CD4-positive, alpha-beta T cell treated with Interleukin-12 subunit alpha and Interleukin-12 subunit beta, for 1 hour (primary cell): ENCODE data around the gene CARD16.
"Not testable (repeated sequence)": the region's sequence is repeated elsewhere in the genome, so short reads cannot be mapped to it uniquely, and the experiment has no call there.

ENCODE experiments used
- DNase-seq: peaks from one replicate; pipeline ENCODE4 v3.0.0-alpha.2; 2020

The CARD16 gene

DNA sequence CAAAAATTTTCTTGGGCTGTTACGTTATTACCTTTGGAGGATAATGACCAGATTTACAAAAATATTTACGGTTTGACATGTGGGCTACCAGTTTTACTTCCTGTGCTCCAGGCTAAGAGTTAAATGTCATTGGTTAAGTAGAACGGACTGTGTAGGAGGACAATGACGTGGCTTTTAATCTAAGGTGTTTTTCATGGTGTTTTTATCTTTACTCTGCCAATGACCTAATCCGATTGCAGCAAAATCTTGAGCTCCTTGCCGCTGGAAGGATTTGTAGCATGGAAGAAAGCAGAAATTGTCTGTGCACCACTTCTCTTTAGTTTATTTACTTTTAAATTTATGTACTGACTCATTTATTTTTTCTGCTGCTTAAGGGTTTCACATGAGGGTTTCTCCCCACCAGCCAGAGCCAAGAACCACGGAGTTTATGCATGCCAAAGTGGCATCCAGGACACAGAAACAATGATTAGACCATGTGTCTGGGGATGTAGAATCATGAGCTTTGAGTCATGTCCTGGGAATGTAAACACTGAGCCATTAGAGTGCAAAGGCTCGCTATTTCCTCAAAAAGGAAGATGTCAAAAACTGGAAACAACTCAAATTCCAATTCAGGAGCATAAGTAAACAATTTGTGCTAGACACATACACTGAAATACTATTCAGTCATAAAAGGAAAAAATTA is 1.9 kb upstream of the CARD16 start:
- DNase-seq = peak; percentile 8

DNA sequence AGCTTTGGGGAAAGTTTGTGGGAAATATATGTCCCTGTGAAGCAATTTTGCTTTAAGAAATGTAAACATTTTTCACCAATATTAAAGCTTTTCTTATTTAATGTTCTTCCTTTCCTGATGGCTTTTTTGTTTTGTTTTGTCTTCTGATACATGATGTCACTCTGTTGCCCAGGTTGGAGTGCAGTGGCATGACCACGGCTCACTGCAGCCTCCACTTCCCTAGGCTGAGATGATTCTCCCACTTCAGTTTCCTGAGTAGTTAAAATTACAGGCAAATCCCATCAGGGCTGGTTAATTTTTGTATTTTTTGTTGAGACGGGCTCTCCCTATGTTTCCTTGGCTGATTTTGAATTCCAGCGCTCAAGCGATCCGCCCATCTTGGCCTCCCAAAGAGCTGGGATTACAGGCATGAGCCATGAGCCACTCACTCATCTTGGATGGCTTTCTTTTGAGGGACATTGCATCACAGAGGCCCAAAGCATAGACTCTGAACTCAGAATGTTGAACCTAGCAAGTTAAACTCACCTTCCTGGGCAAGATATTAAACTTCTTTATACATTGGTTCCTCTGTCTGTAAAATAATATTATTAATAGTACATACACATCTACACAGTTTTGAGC is 651 bp upstream of the CARD16 start:
- DNase-seq = no peak

DNA sequence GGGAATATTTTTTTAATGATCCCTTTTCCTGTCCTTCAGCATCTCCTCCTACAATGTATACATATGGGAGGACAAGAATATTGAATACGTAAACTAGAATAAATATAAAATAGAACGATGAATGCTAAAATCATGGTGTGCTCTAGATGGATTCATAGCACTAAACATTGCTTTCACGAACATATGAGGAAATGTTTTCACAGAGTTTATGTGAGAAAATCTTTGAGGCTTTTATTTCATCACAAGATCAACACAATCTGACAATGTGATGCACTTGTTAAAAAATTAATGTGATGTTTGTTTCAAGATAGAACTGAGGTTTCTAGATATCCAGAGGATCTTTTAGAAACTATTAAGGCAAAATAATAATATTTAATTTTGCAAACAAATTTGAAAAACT is 3.0 kb downstream of the CARD16 start:
- DNase-seq = no peak

DNA sequence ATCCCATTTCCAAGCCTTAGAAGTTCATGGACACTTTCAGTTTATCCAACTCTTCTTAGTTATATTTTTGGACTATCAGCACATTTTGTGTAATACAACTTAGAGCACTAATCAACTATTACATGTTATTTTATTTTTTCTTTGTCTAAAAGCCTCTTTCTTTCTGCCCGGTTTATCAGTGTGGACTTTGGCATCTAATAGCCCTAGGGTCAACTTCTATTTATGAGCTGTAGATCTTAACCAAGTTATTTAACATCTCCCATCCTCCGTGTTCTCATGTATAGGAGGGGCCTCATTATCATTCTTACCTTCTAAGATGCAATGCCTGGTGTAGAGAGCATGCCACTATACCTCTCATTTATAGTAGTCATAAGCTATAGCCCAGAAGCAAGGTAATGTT is 4.4 kb downstream of the CARD16 start:
- no peak for DNase-seq

DNA sequence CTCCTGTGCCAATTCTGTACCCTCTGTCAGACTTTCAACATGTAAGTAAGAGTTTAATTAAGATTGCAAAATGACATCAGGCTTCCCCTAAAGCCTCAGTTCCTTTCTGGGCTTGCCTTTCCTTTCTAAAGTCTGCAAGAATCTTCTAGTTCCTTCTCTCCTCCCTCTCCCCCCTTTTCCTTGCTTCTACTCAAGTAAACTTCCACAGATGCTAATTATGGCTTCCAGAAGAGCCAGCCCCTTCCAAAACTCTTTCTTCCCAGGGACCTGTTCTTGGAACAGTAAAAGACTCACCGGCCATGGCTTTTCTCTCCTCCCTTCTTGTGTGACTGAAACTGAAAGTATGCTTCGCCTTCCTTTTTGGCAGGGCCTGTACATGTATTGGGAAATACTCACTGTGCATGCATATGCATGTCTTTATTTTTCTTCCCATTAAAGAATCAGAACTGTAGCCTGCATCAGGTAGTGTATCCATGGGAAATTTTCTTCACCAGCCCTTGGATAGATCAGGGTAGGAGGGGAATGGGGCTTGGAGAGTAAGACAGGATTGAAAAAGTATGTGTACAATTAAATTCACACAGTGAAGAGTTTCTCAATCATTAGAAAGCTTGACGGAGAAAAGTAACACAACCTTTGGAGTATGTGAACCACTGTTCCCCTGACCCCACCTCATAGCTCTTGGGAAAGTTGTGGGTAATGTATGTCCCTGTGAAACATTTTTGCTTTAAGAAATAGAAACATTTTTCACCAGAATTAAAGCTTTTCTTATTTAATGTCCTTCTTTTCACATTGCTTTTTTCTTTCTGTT is 10.1 kb downstream of the CARD16 start, which contains the start of gene CASP1:
CASP1 (minus strand) TSS at position 332 of the 808 bp plus-strand sequence; CDS start at position 301, 31 bp downstream.
- DNase-seq = peak; percentile 45

DNA sequence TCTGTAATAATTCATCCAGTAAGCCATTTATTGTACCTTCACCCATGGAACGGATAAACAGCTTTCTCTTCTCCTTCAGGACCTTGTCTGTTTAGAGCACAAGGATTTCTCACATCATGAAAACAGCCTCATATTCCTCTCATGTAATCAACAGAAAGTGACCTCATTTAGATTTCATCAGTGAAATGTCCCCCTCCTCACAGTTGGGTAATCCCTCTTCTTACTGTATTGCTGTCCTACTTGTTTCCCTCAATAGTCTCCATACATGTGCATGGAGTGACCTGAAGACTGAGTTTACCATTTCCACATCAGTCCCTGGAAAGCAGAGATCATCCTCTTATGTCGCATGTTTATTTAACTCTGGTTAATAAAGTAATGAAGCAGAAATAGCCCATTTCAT is 10.7 kb downstream of the CARD16 start:
- not testable (repeated sequence) for DNase-seq

DNA sequence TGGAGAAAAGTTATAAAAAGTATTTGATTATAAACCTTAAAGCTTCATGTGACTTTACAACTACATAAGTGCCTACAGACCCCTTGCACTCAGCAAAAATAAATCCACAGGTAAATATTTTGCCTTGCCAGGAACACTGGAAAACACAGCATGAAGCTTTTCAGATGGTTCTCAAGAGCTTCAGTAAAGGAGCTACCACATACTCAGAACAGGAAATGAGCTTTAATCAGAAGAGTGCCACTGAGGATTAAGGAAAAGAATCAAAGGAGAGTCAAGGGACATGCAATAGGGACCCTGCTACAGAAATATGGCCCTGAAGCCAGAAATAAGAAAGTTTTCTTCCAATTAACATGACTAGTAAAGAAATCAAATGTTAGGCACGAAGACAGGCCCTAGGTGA is 11.4 kb downstream of the CARD16 start:
- peak; percentile 20 for DNase-seq

DNA sequence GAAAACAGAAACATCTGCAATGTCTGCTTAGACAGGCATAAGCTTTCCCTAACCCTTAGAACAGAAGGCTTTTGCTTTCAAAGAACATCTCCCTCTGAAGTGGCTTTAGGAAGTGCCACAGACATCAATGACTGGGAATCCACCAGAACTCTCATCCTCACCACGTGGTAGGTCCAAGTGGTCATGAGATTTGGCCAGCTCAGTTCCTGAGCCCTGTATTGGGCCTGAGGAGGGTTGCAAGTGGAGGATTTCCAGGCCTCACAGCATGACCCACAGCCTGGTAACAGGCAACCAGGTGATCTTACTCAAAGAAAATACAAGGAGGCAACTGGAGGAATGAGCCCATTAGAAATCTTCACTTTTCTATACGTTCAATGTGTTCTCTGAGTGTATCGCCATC is 11.8 kb downstream of the CARD16 start:
- peak; percentile 16 for DNase-seq

DNA sequence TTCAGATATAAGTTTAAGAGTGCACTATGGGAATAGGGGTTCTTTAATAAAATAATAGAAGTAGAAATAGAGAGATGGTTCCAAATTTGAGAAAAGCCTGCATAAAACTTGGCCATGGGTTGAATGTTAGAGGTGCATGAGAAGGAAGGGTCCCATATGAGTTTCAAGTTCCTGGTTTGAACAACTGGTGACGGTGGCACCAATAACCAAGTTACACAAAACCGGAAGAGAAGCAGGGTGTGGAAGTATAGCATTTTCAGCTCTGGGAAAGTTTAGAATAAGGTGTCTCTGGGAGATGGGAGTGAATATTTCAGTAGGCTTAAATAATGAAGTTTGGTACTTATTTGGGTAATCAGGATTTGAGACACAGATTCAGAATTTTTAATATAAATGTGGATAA is 12.6 kb downstream of the CARD16 start:
- DNase-seq = no peak

DNA sequence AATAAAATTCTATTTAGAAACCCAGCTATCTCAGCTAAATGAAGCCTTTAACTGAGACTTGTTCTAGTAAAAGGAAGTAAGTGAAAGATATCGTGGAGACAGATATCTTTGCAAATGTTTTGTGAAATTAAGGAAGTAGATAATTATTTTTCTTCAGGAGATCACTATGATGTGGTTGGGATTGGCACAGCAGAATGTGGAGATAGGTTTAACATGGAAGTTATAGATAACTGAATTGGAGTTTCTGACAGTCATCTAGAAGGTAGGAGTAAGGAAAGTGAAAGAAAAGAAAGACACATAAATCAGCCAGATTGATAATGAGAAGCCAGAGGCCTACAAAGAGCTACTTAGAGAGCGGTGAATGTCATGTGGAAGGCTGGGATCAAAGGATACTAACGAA is 17.5 kb downstream of the CARD16 start:
- no peak for DNase-seq

DNA sequence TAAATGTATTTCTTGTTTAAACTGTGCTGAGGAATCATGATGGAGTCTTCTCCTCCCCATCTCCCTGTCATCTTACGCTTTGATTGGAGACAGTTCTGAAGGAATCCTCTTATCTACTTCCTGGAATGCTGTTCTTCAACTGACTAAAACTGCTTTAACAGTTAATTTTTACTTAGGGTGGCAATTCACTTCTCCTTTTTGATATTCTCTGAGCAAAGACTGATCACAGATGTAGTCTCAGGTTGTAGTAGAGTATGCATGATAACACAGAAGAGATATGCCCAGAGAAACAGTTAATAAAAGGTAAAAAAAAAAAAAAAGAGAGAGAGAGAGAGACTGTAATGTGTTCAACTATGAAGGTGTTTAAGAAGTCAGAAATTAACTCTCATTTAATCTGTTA is 20.7 kb downstream of the CARD16 start:
- DNase-seq = no peak

DNA sequence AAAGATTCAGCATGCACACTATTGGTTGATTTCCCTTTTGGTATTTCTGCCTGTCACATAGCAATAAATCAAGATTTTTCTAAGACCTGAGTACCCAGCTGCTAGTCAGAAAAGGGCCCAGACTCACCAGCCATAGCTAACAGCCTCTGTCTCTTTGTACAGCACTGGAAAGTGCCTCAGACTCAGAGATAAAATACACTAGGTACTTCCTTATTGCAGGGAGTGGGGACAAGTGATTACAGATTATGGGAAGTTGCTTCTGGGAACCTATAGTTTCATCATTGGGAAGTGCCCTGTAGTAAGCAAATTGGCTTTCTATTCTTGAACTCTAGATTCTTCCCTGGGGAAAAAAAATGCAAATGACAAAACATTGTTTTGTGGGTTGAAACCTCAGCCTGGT is 22.1 kb downstream of the CARD16 start, which contains the start of gene CASP5:
CASP5 (minus strand) TSS at position 166 of the 400 bp plus-strand sequence; CDS start at position 134, 32 bp downstream.
- DNase-seq = no peak

DNA sequence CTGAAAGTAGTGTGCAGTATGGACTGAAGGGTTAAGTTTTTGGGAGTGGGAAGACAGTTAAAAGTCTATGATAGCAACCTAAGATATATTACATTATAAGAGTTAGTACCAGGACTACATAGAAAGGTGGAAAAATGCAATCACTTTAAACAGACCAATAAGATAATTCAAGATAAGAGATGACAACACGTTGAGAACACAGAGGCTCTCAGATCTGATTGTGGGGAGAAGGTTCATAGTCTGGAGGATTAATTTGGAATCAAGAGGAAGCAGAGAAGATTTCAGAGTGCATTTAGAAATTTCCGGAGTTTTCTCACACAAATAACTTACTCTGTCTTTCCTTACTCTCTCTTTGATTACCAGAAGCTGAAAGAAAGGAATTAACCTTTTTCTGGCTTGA is 22.6 kb downstream of the CARD16 start:
- DNase-seq = no peak

DNA sequence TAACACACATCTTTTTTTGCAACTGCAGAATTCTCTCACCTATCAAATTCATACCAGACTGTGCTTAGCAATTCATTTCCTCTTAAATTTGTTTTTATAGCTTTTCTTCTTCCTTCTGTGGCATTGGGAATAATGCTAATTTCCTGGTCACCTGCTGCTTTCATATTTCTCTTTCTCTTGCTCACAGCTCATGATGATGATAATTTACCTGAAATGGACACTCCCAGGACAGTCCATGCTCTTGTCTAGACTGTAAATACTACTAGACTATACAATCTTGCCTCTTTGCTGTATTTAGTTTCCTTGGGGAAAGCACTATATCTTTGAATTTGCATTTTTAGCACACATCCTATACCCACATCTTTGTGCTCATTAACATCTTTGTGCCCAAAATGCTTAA is 37.7 kb downstream of the CARD16 start:
- no peak for DNase-seq

DNA sequence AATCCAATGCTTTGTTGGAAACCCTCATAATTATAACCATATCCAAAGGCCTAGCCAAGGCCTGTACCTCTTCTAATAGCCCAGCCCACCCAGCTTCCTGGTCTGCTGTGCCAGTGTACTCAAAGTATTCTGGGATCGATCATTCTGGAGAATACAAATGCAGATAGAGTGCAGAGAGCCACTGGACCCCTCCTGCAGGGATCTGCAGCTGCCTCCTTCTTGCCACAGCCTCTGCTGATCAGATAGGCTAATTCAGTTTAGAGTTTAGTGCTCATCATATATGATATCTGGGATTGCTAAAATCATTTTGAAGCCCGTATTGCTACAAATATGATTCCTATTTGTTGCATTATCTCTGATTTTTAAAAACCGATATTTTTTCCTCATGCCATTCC is 39.7 kb downstream of the CARD16 start:
- DNase-seq = no peak

DNA sequence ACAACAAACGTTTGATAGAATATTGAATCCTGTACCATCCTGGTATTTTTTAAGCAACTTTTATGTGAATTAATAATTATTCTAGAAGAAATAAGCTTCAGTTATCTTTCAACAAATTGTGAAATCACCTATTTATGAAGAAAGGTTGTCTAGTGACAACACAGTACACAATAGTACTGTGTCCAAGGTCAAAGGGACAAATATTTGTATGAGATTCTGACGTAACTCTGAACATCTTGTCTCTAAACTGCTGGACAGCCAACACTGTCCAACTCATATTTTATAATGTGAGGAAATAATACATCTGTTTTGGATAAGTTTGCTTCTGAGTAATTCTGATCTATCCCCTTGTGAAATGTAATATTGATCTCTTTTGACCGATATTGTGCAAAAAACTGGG is 41.1 kb downstream of the CARD16 start:
- no peak for DNase-seq

DNA sequence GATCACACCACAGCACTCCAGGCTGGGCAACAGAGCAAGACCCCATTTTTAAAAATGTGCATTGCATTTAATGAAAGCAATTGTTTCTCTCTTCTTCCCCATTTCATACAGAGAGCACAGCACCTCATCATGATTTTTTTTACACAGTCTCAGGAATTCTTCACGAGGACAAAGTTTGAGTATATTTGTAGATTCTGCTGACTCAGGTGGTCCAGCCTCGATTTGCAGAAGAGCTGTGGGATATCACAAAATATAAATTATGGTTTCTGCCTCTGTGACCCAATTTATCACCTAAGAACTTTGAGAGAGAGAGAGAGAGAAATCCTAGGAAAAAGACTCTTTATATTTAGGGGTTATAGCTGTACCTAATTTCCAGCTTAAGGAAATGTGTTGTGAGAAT is 42.0 kb downstream of the CARD16 start:
- DNase-seq = no peak

DNA sequence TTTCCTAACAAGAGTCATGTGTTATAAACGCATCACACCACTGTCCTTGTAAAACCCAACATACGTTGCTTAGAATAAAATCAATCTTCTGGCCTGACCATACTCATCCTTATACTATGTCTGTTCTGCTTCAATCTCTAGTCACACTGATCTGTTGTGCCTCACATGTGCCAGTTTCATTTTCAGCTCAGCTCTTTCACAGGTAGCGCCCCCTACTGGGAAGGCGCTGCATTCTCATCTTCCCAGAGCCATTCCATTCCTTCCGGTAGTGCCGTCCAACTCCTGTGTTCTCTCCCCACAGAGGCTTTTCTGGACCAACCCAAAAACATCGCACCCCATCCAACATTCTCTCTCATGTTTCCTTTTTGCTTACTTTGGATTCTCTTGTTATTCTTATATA is 44.3 kb downstream of the CARD16 start:
- peak; percentile 67 for DNase-seq

DNA sequence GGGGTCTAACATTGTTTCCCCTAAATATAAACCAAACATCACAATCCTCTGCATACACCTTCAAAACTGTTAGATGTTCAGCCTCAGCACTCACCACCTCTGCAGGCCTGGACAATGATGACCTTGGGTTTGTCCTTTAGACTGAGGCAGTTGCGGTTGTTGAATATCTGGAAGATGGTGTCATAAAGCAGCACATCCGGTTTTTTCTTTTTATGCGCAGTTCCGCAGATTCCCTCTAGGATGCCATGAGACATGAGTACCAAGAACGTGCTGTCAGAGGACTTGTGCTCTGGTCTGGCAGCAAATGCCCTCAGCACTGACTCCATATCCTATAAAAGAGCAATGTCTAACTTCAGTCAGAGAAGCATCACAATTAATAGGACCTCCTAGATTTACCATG is 45.0 kb downstream of the CARD16 start:
- peak; percentile 5 for DNase-seq

DNA sequence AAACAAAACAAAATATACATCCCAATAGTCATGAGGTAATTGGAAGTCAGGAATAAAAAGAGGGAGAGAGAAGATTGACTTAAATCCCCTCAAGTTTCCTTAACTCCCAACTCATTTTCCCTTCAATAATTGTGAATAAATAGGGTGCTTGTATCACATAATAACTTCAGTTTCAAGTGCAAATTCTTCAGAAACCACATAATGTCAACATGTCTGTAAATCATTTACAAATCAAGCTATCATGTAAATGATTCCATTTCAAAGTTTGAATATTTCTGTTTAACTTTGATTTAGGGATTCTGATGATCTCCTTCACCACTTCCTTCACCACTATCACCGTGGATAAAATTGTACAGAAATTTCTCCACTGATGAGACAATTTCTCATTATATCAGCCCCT is 45.4 kb downstream of the CARD16 start:
- DNase-seq = no peak

DNA sequence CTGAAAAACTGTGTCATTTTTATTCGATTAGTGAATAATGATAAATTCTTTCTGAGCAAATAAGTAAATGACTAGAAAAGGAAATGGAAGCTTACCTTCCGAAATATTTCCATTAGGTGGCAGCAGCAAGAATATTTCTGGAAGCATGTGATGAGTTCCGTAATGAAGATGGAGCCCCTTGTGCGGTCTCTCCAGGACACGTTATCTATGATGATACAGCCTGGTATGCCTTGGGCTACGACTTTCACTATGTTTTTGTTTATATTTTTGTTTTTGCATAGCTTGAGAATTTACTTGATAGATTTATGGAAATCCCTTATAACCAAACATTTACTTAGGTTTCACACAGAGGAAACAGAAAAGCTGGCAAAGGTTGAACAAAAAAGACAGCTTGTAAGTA is 47.8 kb downstream of the CARD16 start:
- DNase-seq = no peak

DNA sequence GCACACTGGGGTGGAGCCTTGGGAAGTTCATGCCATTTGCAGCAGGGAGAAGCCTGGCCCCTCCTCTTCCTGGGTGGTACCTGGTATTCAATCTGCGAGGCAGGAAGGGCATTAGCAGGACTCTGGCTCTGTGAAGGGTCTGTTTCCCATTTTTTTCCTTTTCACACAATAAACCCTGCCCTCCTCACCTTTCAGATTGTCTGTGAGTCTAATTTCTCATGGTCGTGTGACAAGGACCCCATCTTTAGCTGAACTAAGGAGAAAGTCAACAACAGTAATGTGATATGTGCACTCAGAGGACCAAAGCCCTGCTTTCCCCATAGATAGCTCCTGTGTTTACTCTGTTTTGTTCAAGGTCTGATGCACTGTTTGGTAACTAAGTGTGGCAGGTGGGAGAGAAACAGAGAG is 50.1 kb downstream of the CARD16 start:
- DNase-seq = no peak

DNA sequence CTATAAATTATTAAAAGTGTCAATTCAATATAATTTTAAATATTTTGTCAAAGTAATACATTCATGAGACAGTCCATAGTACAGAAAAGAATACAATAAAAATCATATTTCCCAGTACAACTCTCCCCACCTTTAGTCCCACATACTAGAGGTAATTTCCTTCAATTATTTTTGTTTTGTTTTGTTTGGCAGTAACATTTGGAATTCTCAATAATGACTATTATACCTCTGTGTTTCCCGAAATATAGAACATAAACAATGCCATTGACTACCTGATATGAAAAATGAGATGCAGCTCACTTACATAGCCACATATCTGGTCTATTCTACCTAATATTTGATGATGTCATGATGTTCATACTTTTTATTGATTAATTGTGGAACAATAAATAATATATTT is 52.4 kb downstream of the CARD16 start:
- no peak for DNase-seq

DNA sequence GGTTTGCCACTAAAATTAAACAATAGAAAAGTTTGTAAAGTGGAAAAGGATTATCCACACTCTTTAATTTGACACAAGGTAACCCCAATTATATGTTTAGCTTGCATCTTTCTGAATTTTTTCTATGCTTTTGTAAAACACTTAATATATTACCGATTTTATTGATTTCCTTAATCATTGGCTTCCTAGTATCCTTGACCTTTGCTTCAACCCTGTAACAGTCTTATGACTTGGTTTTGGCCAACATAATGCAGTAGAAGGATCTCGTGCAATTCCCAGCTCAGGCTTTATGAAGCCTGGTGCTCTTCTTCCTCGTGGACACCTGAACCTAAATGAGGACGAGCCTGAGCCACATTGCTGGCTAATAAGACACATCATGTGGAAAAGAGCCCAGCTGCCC is 53.1 kb downstream of the CARD16 start:
- DNase-seq = no peak
